GM19438 (cell line): Measurements from ENCODE around the gene BBS9.
"Not testable (repeated sequence)": the region's sequence is repeated elsewhere in the genome, so short reads cannot be mapped to it uniquely, and the experiment has no call there.

Experiments used
- ATAC-seq: cut with Tn5 transposase; IDR thresholded peaks from one replicate; pipeline ENCODE4 v1.9.1; 2021; ENCODE audit warnings: low read depth; ENCODE audit not compliant: unreplicated experiment

The BBS9 gene

GRCh38 chr7:33262476-33262875 is 133.1 kb downstream of the BBS9 start:
- ATAC-seq, result no peak

GRCh38 chr7:33271839-33272371 is 142.5 kb downstream of the BBS9 start:
- not testable (repeated sequence) for ATAC-seq

- ATAC-seq, result no peak
Measured at GRCh38 chr7:33273356-33273755, 144.0 kb downstream of the BBS9 start.

GRCh38 chr7:33276325-33276724 is 147.0 kb downstream of the BBS9 start:
- ATAC-seq, result no peak

GRCh38 chr7:33276729-33277128 is 147.4 kb downstream of the BBS9 start:
- ATAC-seq, result no peak

GRCh38 chr7:33278095-33278494 is 148.7 kb downstream of the BBS9 start:
- no peak for ATAC-seq

GRCh38 chr7:33286501-33286900 is 157.1 kb downstream of the BBS9 start:
- ATAC-seq, result no peak

GRCh38 chr7:33287738-33288137 is 158.4 kb downstream of the BBS9 start:
- ATAC-seq, result no peak

- ATAC-seq, result no peak
Measured at GRCh38 chr7:33298848-33299247, 169.5 kb downstream of the BBS9 start.

GRCh38 chr7:33299425-33299824 is 170.1 kb downstream of the BBS9 start:
- ATAC-seq, result no peak

- no peak for ATAC-seq
Measured at GRCh38 chr7:33300131-33300530, 170.8 kb downstream of the BBS9 start.

- no peak for ATAC-seq
Measured at GRCh38 chr7:33300742-33301141, 171.4 kb downstream of the BBS9 start.

- not testable (repeated sequence) for ATAC-seq
Measured at GRCh38 chr7:33303978-33304557, 174.7 kb downstream of the BBS9 start.

GRCh38 chr7:33307205-33307604 is 177.8 kb downstream of the BBS9 start:
- no peak for ATAC-seq

GRCh38 chr7:33310546-33310945 is 181.2 kb downstream of the BBS9 start:
- ATAC-seq, result no peak

GRCh38 chr7:33325754-33326484 is 196.6 kb downstream of the BBS9 start:
- no peak for ATAC-seq

- ATAC-seq, result no peak
Measured at GRCh38 chr7:33326485-33326848, 197.1 kb downstream of the BBS9 start.

GRCh38 chr7:33327427-33327826 is 198.1 kb downstream of the BBS9 start:
- no peak for ATAC-seq

GRCh38 chr7:33334349-33334748 is 205.0 kb downstream of the BBS9 start:
- ATAC-seq, result no peak

- ATAC-seq, result no peak
Measured at GRCh38 chr7:33336820-33337219, 207.5 kb downstream of the BBS9 start.

GRCh38 chr7:33339074-33339790 is 209.9 kb downstream of the BBS9 start:
- no peak for ATAC-seq

- no peak for ATAC-seq
Measured at GRCh38 chr7:33346055-33346454, 216.7 kb downstream of the BBS9 start.
